Activated gamma-delta T cell treated with Interleukin-2 at 50 U/mL for 16 hours (primary cell): Measurements from ENCODE around the gene DUSP22.
"Not testable (repeated sequence)": the region's sequence is repeated elsewhere in the genome, so short reads cannot be mapped to it uniquely, and the experiment has no call there.

Source experiments
- DNase-seq: peaks from one replicate; pipeline ENCODE4 v3.0.0-alpha.2; 2020

Gene DUSP22

DNA sequence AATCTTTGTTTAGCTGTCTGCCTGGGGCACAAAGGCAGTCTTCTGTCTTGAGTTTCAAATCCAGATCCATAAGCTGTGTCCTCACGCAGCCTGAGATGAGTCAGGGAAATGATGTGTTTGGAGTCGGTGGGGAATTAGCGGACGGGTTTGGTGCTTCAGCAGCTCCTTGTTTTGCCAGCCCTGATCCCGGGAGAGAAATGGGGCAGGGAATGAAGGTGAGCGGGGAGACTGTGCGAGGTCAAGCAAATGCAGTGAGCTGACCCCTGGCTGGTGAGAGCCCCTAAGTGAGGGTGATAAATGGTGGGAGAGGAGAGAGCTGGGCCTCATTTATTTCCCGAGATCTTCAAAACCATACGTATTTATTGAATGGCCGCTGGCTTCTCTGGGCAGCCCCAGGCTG lies 21.6 kb downstream of the DUSP22 start:
- no peak for DNase-seq

DNA sequence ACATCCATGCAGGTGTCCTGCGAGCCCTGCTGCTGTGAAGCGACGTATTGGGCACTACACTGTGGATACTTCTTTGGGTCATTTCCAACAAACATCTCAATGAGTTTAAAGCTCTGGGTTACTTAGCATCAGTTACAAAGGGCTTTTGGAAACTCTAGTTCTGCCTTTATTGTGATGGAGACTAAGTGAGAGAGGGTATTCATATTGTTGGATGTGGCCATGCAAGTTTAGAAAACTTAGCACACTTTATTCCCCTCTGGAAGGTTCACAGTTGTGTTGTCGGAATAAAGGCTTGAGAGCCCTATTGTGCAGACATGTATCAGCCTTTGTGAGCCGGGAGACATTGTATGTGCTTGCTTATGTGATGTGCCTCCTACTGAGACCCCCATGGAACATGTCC lies 22.1 kb downstream of the DUSP22 start:
- DNase-seq = no peak

DNA sequence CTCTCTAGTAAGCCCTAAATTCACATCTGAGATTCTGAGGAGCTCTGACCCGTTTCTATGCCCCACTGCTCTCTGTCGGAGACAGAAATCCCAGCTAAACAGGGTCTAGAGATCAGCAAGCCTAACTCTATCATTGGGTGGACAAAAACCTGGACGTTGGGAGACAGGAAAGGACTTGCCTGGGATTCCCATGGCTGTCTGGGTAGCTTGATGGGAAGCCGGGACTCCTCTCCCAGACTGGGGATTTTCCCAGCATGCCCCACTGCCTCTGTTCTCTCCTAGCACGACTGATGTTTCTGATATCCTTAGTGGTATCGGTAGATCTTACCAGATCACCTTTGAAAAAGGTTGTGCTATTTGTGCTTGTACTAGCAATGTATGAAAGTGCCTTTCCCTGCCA lies 22.9 kb downstream of the DUSP22 start:
- no peak for DNase-seq

DNA sequence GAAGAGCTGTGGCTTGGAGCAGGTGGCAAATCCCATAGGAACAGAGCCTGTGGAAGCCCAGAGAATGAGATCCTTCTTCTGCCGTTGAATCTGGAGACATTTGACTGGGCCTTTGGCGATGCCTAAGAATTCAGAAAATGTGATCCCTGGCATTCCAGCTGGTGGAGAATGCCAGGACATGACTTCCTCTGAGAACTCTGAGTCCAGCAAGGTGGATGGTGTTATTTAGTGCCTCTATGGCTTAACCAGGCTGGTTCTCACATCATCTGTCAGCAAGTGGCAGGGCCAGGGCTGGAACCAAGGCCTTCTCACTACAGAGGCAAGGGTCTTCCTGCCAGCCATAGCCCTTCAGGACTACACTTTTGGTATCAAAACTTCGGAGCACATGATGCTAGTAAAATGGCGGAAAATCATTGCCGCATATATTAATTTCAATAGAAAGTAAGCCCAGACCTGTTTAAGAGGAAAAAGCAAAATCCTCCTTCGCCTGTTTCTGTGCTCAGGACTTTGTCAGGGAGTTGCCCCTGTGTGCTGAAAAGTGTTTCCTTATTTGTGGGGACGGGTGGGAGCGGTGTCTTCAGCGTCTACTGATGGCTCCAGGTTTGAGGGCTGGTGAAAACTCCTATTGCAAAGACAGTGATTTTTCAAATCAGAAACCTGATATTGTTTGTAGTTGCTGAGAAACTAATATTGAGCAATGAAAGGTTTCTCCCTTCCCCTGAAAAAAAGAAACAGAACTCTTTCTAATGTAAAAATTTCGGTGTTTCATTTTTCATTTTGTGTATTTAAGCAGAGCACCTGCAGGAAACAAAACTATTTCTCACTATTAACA lies 23.9 kb downstream of the DUSP22 start:
- no peak for DNase-seq

DNA sequence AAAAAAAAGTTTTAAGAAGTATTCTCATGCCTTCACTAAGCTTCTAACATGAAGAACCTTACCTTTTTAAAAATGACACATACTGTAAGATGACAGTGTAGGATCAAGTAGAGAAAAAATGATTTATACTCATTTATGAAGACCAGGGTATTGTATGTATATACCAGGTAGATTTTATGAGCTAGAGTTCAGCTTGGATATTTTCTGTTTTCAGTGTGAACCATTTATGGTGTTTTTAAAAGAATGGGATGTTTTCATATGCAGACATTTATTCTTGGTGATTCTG lies 24.4 kb downstream of the DUSP22 start:
- DNase-seq = no peak

DNA sequence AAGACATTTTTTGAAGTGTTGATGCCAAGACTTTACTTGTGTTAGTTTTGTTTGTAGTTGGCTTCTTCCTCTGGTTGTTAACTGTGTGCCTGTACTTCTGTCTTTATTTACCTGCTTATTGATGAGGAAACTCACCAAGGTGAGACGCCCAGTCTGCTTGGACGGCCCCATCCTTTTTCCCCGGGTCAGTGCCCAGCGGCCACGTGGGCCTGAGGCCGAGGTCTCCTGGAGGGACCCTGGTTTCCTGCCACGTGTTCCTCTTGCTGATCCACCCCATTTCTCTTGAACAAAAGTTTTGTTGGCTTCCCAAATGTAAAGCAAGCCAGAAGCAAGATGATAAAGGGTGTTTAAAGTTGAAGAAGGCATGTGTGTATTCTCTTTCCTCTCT lies 24.8 kb downstream of the DUSP22 start:
- DNase-seq = no peak

DNA sequence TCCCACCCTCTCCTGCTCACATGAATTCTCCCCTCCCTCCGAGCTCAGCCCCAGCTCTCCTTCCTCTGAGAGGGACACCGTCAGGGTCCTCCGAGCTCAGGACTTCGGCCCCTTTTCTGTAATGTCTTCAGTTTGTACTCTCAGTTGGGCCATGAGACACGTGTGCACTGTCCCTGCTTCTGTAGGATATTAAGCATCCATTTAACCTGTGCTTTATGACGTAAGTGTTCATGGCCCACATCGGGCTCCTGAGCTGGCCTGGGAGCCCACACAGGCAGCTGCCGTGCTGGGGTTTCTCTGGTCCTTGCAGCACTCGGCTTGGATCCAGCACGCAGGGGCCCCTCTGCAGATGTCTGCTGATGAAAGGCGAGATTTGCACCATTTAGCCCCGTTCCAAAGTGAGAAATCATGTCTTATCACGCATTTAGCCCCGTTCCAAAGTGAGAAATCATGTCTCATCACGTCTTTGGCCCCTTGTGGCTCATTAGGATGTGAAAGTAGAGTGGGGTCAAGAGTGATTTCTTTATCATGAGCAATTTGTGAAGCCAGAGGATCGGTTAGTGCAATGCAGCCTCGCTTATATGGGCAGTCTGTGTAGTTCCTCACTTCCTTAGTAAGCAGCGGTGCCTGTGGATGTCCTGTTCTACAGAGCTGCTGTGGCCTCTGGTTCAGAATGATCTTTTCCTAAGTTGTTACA lies 25.3 kb downstream of the DUSP22 start:
- DNase-seq = no peak

DNA sequence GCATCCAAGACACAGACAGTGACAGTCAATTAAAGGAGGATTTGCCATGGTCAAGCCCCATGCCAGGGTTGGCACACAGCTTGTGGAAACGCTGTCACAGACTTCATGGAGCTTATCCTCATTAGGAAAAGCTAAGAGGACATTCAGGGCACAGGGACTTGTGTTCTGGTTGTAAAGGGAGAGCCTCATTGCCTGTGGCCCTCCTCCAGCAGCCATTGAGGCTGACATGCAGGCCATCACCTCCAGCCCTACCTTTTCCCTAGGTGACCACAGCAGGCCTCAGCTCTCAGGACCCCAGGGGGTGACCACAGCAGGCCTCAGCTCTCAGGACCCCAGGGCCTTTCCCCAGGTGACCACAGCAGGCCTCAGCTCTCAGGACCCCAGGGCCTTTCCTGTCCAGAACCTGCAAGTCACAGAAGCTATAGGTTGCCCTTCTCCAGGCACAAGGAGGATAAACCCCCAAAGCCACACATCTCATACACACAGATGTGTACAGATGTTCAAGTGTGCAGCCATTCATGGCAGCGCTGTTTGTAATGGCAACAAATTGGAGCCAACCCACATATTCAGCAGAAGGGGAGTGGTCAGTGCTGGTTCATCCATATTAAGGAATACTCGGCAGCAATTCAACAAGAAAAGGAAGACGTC lies 26.1 kb downstream of the DUSP22 start:
- no peak for DNase-seq

DNA sequence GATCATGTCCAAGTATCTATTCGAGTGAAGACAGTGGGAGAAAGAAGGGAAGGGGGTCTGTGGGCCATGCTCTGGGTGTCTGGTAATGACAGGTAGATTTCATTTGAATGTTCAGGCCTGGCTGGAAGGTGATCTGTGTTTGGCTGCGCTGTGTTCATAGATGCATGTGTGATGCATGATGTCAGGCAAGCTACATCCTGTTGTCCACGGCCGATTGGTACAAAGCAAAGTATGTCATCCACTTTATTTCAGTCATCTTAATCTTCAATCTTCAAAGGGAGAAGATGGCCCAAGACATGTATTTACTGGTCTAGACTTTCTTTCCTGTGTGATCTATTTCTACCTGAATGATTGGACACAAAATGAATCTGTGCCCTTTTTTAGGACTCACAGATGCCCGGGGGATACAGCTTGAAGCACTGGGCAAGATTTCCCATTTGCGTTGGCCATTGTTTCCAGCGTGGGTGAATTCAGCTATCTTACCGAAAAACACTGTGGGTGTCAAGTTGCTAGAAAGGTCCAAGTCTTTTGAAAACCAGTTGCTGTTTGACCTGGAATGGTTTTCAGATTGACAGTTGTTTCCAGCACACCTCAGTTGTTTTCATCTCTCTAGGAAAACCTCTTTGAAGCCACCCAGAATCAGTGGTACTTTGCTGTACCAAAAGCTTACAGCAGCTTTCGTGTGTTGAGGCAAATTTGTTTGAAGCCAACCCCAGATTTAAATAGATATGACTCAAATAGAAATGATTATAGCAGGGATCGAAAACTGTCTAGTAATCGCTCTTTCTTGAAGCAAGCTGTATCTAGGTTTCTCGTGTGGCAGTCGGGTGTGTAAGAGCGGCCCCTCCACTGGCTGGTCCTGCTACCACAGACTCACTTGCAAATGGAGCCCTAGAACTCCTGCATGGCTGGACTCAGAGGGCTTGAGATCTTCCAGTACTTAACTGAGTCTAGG lies 27.2 kb downstream of the DUSP22 start:
- DNase-seq = no peak

DNA sequence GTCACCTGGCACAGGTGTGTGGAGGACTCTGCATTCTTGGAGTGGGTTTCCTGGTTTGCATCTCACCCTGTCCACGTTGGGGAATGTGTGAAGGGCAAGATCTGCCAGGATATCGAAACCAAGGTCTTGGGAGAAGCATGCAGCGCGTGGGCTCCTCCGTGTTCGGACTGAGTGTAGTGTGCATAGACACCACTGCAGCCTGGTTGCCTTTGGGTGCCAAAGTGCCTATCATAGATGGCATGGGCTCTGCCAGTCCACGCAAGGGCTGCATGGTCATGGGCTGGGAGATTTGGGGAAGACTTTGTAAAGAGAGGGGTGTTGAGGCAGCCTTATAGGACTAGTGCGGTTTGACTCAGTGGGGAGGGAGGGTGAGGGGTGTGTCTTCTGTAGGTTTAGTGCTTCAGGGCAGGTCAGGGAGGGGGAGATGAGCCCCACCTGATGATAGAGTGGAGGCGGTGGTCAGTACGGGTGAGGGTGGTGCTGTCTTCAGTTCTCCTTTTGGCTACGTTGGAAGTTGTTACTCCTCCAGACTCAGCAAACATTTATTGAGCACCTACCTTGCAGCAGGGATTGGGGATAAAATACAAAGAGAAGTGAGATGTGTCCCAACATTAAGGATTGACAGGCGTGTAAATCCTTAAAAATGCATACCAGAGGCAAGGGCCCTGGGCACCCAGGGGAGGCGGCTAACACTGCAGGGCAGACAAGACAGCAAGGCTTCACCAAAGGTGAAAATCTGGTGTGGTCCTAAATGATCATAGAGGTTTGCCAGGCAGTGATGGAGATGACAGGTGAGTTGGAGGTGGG lies 28.3 kb downstream of the DUSP22 start:
- no peak for DNase-seq

DNA sequence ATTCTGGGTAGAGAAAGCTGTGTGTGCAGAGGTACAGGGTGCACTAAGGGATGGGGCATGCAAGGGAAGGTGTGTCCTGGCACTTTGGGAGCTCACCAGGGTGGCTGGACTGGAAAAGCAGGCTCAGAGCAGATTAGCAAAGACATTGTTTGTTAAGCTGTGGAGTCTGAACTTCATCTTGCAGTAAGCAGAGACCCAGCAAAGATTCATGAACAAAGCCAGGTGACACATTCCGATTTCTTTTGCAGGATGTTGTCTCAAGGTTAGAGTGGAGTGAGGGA lies 28.8 kb downstream of the DUSP22 start:
- DNase-seq = no peak

DNA sequence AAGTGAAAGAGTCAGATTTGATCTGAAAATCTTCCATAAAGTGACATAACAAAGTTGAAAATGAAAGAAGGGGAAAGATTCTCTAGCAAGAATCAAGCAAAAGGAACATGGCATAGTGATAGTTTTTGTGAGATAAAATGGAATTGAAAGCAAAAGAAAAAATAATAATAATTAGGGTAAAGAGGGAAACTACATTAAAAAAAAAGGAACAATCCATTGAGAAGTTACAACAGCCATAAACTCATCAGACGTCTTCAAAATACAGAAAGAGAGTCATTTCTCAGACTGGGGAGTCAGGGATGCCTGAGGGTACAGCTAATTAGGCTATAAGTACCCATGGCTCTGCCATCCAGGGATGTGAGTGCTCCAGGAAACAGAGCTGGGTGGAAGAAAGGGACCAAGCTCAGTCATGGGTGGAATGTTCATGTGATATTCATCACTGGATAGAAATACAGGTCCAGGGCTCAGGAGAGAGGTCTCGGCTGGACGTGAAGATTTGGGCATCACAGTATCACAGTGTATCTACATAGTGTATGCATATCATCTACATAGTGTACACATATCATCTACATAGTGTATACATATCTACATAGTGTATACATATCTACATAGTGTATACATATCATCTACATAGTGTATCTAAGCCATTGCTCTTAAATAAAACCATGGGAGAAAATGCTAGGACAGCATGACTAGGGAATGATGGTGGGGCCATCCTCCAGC lies 29.4 kb downstream of the DUSP22 start:
- no peak for DNase-seq

DNA sequence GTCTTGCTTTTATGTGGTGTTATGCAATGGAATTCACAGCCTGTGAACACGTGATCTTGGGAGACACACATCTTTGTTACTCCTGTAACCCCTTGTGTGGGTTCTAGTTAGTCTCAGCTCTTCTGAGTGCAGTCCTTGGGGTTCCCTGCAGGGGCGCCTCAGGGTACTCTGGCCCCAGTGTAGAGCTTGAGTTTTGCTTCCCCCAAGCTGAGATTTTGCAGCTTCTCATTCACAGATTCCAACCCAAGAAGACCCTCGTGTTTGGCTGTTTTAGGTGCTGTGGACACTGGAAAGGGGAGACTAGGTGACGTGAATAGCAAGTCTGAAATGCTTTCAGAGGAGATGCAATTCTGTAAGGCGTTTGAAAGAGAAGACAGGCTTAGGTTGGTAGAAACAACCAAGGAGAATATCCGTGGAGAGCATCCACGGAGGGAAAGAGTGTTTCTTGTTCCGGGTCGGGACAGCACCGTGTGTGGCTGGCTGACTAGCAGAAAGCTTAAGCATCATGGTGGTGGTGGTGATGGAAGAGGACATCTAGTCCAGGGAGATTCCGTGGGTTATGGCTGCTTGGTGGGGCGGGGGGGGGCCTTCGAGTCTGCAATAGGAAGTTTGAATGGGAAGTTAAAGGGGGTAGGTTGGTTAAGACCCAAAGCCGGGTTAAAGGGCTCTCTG lies 30.1 kb downstream of the DUSP22 start:
- no peak for DNase-seq

DNA sequence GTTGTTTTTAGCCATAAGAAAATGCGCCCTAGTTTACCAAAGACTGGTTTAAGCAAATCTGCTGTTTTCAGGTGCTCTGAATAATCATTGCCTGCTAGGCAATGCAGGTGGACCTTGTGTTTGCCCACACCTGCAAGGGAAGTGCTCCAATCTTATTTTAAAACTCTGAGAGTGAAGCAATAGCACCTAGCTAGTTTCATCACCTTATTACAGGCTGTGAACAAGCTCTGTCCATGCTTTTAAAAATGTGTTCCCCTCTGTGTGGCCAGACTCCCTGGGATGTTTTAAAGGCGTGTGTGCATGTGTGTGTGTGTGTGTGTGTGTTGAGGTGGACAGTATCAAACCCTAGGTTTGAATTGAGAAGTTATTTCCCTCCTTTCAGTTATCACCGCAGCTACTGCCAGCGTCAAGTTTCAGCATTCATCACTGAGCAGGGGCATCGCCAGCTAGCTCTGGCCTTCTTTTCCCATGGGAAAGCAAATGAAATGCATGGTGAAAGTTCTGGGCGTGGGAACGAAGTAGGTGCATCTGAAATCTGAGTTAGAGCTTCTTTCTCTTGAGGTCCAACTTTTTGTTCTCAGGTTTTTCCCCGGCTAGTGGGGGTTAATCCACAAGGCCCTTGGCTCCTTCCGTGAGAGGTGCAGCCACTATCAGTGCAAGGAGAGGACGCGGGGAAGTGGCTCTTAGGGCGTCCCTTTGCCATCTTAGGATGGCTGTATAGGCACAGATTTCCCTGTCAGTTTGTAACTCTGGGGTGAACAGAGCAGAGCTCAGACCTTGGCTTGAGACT lies 30.8 kb downstream of the DUSP22 start:
- DNase-seq = no peak

DNA sequence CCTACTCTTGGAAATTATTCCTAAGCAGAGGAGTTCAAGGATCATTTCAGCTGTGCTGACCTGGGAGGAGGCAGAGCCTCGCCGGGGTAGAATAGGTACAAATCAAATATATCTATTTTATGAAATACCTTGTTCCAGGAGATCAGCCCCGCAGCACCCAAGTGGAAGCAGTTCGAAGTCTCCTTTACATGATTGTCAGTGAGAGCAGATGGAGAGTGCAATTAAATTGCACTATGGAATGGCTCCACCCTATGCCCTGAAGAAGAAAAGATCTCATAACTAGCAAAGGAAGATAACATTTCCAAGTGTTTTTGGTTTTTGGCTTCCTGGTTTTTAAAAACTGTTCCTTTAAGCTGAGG lies 31.4 kb downstream of the DUSP22 start:
- DNase-seq = no peak

DNA sequence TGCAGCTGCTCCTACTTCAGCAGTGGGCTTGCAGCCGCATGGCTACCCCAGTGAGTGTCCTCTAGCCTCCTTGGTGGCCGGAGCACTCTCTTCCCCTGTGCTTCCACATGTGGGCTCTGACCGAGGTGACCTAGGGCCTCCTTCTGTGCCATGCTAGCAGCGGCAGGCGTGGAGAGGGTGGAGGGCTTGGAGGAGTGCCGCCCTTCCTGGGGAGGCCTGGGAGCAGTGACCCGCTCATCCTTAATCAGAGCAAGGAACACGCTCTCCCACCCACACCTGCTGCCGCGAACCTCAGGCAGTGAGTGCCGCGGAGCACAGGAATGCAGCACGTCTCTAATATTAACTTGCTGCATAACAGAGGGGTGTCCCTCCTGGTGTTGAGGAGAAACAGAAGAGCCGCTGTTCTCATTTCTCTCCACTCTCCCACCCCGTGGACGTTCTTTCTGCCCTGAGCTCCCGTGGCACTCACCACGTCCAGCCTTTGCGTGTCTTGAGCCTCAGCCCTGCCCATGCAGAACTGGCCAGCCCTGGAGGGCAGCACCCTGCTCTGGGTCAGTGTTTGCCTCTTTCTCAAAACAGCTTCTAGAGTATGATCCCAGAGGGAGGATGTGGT lies 31.9 kb downstream of the DUSP22 start:
- no peak for DNase-seq

DNA sequence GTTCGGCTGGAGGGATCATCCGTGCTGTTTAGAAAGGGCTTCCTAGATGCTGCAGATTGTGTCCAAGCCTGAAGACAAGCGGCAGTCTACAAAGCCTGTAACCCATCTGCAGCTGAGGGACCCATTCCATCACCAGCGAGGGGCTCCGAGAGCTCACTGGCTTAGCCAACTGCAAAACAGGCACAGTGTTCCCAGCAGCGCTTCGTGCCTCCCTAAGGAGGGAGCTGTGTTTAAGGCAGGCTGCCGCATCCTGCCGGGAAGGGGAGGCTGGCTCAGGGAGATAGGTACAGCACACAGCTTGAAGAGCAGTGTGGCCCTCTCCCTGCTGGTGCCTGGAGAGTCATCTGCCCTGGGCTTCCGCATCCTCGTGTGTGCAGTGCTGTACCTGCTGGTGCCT lies 32.4 kb downstream of the DUSP22 start:
- DNase-seq = no peak

DNA sequence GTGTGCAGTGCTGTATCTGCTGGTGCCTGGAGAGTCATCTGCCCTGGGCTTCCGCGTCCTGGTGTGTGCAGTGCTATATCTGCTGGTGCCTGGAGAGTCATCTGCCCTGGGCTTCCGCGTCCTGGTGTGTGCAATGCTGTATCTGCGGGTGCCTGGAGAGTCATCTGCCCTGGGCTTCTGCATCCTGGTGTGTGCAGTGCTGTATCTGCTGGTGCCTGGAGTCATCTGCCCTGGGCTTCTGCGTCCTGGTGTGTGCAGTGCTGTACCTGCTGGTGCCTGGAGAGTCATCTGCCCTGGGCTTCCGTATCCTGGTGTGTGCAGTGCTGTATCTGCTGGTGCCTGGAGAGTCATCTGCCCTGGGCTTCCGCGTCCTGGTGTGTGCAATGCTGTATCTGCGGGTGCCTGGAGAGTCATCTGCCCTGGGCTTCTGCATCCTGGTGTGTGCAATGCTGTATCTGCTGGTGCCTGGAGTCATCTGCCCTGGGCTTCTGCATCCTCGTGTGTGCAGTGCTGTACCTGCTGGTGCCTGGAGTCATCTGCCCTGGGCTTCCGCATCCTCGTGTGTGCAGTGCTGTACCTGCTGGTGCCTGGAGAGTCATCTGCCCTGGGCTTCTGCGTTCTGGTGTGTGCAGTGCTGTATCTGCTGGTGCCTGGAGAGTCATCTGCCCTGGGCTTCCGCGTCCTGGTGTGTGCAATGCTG lies 33.0 kb downstream of the DUSP22 start:
- DNase-seq = not testable (repeated sequence)

DNA sequence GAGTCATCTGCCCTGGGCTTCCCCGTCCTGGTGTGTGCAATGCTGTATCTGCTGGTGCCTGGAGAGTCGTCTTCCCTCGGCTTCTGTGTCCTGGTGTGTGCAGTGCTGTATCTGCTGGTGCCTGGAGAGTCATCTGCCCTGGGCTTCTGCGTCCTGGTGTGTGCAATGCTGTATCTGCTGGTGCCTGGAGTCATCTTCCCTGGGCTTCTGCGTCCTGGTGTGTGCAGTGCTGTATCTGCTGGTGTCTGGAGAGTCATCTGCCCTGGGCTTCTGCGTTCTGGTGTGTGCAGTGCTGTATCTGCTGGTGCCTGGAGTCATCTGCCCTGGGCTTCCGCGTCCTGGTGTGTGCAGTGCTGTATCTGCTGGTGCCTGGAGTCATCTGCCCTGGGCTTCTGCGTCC lies 33.8 kb downstream of the DUSP22 start:
- not testable (repeated sequence) for DNase-seq
